GDM1 (cell line): ENCODE data around the gene RASL12.

Source experiments
- DNase-seq: peaks from one replicate; lab custom pipeline; 2025; lab: John Stamatoyannopoulos, UW

The RASL12 gene

DNA sequence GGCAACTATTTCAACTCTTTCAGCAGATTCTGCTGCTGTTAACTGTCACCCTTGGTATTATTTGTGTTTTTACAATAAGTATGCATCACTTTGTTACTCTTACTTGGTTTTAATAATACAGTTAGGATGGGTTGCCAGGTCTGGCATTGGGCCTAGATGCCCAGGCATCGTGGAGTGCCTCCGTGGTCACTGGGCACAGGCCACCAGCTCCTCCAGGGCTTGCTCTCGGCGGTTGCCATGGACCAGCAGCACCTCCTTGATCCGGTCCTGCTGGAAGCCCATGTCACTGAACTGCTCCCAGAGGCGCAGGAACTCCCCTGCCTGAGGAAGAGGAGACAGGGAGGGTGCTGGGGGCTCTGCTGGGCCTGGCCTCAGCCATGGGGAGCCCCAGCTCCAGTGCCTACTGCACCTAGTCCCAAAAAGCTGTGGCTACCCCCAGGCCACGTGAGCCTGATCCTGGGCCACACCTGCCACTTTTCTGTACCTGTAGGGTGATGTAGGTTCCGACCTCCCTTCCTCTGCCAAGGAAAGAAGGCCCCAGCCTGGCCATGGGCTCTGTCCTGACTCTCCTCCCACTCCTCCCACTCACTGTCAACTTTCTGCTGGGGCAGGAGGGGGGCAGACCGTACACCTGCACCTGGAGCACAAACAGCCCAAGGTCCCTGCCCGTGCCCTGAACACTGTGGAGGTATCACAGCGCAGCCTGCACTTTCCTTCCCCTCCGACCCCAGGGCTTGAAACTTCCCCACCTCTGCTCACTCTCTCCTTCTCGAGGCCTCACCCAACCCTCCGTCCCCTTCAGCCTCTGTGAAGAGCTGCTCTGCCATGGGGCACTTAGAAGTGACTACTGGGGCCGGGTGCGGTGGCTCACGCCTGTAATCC, 25.4 kb upstream of the RASL12 start:
- no peak for DNase-seq

DNA sequence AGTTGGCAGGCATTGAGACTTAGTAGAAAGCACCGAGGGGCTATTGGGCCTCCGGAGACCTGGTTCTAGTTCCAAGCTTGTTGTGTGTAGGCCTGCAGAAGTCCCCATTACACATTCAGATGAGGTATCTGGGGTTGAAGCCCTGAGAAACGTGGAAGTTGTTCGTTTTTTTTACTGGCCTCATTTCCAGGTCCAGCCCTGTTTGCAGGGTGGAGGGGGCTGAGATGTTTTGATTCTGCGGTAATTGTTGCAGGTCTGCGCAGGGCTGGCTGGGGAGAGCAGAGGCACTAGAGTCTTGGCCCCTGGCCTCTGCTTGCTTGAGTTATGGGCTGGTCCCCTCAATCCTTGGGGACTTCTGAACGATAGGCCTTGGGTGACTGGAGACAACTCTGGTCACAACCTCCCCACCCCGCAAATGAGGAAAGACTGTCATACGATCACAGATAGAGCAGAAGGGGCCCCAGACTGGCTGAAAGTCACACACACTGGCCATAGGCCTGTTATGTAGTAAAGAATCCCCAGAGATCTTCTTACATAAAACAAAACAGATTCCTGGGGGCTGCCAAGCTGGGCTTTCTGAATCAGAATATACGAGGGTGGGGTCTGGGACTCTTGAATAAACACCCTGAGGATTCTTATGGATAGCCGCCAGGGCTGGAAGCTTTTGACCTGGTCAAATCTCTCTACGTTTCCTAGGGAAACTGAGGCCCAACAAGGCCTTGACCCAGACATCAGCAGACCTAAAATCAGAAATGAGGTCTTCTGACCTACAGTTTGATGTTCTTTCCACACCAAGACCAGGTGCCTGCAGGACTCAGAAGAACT, 24.4 kb upstream of the RASL12 start:
- no peak for DNase-seq

DNA sequence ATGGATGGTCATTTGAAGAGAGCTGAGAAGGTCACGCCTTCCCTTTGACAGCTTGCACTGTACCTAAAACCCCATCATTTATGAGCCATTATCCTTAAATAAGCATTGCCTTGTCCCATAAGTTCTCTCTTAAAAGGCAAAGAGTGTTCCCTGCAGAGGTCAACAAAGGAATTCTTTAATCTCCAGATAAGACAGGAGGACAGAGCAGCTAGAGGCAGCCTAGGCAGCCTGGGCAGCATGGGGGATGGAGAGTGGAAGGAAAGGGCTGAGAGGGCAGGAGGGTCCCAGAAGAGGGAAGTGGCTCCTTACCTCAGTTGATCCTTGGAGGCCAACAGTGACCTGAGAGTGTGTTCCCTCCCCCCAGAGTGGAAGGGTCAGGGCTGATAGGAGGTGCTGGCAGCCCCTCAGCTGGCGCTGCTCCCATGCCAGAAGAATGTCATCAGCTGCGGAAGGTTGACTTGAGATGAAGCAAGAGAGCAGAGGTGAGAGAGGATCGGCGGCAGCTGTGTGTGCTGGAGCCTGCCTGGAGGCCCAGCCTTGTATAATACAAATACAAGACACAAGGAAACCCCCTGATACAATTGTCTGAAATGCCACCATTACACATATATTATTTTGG, 21.5 kb upstream of the RASL12 start:
- no peak for DNase-seq

DNA sequence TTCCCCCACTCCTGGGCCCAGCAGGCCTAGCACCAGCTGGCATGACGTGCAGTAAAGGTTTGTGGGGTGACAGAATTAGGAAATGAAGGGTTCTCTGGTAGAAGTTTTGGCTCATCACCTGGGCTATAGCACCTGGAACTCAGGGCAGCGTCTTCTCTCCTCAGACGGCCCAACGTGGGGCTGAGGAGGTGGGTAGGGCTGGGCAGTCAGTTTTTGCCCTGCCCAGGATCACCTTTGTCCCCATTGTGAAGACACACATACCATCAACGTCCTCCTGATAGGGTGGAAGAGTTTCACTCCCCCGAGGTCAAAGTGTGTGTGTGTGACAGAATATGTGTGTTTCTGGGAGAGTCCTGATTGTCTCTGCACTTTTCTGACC, 20.8 kb upstream of the RASL12 start:
- no peak for DNase-seq

DNA sequence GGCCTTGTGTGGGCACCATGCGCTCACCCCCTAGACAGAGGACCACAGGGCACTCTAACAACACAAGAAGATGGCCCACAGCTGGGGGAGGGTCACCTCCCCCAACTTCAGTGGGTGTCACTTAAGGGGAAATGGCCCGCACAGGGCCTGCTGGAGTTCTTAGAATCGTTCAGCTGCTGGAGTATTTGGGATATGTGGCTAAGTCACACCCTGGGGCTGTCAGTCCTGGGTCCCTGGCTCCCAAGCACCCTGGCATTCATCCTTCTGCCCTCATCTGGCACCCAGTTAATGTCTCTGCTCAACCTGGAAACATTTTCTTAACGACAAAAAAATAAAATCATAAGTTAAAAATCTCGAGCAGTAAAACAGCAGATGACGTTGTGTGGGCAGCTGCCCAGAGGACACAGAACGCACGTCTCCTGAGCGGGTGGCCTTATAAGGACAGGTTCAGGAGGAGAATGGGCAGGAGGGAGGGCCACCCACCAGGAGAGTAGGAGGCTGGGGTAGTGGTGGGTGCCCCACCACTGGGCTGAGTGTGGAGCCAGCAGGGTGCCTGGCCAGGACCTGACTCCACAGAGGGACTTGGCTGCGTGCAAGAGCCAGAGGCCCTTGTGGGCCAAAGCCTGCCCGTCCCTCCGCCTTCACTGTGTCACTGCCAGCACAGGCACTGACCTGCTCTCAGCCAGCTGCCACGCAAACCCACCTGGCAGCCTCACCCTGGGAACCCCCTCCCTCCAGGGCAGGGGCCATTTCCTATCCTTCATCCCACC, 20.3 kb upstream of the RASL12 start:
- no peak for DNase-seq

DNA sequence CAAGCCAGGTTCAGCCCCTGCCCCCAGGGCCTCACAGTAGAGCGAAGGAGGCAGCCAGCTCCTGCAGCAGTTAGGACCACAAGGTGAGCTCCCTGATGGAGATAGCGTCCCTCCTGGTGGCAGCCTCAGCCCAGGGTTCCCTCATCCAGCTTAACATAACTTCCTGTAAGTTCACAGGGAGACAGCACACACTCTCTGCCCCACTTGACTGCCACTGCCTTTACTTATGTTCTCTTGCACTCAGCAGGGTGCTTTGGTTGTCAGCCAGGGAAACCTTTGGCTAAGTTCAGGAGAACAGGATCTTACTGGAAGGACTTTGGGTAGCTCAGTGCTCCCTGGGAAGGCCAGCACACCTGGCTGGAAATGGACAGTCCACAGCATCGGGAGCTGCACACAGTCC, 19.6 kb upstream of the RASL12 start:
- DNase-seq, result no peak

DNA sequence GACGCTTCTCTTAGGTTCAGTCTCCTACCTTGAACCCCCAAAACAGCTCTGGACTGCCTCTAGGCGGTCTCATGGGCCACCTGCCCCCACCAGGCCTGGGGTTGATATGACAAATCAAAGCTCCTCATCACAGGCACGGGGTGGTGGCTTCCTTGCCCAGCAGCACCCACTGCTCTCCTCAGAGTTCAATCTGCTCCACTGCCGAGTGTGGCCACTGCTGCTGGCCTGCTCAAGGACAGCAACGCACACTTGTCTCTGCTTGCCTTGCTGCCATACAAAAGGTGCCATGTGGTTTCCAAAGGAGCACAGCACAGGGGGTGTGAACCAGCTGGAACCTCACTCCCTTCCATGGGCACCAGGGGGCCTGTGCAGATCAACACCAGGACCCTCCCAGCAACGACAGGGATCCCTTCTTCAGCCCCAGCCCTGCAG, 18.9 kb upstream of the RASL12 start:
- DNase-seq, result no peak

DNA sequence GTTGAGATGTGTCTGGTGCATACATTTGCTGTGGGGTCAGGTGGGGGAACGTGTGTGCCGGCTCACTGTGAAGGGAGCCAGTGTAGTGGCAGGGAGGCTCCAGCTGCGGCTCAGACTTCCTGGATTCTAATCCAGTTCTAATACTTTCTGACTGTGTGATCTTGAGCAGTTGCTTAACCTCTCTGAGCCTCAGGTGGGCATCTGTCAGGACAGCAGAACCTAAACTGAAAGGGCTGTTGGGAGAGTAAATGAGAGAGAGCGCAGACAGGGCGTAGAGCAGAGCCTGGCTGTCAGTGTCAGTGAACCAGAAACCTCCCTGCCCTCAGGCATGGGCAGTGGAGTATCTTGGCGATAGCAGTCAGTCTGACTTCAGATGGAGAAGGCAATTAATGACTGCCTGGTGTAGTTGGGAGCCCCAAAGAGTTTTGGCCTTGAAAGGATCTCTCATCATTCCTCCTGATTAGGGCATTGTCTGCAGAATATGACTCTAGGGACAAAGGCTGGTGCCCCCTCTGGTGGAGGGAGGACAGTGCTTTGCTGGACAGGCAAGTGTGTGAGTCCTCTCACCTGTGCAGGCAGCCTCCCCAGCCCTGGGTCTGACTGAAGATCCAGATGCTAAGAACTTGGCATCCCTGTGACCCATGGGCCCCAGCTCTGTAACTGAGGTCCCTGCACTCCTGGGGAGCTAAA, 18.3 kb upstream of the RASL12 start:
- no peak for DNase-seq

DNA sequence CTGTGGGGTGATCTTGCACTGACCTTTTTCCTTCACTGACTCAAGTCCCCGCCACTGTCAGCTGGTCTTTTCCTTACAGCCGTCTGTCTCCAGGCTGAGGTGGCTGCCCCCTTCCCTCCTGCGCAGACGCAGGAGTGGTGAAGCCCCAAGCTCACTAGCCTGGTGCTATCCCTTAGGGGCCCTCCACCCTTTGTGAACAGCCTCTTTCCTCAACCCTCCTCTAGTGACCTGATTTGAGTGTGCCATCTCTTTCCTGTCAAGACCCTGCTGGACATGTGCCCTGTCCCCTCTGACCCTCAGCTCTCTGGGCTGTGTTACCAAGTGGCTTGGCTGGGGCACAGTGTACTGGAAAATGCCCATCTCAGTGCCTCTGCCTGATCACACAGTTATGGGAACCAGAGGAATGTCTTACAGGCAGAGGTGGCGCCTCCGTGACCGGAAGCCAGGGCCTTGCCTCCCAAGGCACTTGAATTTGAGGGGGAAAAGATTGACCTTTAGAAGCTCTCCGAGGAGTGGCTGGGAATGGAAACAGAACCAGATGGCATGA, 17.5 kb upstream of the RASL12 start:
- no peak for DNase-seq

DNA sequence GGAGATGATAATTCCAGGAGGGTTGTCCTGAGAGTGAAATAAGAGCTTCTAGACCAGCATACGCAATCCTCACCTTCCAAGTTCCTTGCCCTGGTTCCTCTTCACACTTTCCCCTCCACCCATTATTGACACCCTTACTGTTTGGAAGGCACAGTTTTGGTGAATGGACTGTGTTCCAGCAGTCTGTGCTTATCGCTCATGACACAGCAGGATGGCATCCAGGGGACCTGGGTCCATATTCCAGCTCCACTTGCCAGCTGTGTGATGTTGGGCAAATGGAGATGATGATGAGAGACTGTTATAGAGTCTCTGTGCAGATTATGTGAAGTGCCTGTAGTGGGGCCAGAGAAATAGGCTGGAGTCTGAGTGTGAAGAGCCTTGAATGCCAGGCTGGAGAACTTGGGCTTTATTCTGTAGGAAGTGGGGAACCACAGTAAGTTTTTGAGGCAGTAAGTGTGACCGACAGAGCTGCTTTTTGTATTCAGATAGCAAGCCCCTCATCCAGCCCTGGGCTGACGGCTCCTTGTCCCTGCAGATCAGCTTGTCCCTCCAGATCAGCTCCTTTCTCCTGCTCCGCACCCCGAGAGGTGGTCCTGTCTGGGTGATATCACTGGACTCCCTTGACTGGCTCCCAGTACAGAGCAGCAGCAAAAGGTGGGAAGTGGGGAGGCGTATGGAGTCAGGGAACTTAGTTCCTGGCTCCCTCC, 16.9 kb upstream of the RASL12 start:
- DNase-seq, result no peak

DNA sequence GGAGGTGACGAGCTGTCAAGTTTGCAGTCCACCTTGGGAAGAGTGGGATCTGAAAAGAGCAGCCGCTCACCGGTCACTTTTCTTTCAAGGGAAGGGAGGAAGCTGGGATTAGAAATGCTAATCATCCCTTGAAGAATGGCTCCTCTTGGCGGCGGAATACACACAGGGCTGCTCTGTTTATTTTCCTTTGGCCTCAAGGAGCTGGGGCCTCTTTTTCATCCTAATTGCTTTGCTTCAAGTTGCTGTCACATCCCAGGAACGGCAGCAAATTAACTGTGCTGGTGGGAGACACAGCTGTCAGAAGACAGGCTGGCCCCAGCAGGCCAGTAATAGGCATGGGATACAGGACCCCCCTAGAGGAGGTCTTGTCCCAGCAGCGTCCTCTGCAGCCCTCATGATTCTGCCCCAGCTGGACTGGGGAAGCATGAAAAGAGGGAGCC, 15.5 kb upstream of the RASL12 start:
- DNase-seq, result no peak

DNA sequence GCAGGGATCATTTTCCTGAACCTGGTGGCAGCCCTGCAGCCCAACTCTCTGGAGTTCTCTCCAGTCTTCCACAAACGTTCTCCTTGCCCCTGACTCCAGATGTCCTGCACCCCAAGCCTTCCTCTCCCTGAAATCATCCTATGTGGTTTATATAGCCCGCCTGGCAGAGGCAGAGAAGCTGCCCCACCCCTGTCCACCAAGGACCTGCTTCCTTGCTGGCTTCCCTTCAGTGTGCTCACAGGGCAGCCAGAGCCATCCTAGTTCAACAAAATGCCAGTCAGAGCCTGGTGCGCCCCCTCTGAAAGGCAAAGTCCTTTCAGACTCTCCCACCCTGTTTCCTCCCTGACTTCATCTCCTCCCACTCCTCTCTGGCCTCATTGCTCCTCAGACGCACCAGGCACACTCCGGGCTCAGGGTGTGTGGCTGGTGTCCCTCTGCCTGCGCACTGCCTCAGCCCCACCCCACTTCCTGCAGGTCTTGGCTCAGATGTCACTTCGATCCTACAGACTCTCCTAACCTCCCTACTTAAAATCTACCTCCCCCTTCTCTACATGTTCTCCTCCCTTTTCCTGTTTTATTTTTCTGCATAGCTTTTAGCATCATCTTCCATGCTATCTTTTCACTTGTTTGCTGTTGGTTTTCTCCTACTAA, 14.6 kb upstream of the RASL12 start:
- peak; percentile 29 for DNase-seq

DNA sequence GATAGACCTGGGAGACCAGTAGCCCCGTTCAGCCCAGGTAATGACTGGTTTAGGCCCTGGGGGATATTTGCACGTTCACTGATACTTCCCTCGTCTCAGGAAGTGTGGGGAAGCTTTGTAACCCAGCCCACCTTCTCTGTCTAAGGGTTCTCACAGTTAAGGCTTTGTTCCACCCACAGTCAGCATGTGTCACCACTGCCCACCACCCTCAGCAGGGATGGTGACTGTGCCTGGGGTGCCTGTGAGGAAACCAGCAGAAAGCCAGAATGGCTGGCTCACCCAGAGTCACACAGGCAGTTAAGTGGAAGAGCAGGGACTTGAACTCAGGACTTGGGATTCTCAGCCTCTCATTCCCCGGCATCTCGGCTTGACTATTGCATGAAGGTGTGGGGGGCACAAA, 14.0 kb upstream of the RASL12 start:
- no peak for DNase-seq

DNA sequence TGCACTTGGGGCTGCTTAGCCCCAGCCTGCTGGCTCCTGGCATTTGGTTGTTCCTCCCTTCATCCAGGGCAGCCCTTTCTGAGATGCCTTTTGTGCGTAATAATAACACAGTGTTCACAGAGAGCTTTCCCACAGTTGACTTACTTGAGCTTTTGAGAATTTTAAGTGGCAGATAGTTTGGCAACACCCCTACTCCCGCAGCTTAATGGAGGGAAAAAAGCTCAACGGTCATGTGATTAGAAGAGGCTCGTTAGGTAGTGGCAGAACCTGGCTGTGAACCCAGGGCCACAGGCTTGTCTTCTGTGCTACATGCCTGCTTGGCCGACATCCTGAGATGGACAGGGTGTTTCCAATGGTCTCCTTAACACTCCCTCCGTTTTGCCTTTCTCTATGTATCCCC, 13.5 kb upstream of the RASL12 start:
- DNase-seq, result no peak

DNA sequence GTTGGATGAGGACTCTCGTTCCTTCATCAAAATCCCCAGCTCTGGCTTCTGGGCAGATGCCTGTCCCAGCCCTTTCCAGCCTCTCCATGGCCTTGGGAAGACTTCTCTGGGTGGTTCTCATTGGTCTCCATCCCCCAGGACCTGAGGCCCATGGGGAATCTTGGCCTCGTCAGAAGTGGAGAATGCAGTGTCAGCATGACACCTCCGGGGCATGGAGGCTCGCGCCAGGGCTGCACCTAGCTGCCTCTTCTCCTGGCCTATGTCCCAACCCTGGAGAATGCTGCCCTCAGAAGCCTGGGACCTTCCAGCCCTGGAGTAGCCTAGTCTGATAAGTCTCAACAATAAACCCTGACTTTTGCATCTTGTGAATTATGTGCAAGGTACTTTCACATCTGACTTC, 11.8 kb upstream of the RASL12 start:
- no peak for DNase-seq

DNA sequence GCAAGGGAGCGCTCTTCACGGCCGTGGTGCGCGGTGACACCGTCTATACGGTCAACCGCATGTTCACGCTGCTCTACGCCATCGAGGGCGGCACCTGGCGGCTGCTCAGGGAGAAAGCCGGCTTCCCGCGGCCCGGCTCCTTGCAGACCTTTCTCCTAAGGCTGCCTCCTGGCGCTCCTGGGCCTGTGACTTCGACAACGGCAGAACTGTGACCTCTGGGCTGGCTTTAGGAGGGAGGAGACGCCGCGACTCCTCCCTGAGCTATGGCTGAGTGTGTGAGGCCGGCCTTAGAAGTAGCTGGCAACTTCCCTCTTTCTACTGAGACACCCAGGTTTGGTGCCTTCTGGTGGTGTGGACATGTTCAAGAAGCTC, 10.2 kb upstream of the RASL12 start:
- no peak for DNase-seq

DNA sequence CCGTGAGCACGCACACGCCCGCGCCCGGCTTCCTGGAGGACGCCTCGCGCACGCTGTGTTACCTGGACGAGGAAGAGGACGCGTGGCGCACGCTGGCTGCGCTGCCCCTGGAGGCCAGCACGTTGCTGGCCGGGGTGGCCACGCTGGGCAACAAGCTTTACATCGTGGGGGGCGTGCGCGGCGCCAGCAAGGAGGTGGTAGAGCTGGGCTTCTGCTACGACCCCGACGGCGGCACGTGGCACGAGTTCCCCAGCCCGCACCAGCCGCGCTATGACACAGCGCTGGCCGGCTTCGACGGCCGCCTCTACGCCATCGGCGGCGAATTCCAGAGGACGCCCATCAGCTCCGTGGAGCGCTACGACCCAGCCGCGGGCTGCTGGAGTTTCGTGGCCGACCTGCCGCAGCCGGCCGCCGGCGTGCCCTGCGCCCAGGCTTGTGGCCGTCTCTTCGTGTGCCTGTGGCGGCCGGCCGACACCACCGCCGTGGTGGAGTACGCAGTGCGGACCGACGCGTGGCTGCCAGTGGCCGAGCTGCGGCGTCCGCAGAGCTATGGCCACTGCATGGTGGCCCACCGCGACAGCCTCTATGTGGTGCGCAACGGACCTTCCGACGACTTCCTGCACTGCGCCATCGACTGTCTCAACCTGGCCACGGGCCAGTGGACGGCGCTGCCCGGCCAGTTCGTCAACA, 9.6 kb upstream of the RASL12 start:
- DNase-seq, result no peak

DNA sequence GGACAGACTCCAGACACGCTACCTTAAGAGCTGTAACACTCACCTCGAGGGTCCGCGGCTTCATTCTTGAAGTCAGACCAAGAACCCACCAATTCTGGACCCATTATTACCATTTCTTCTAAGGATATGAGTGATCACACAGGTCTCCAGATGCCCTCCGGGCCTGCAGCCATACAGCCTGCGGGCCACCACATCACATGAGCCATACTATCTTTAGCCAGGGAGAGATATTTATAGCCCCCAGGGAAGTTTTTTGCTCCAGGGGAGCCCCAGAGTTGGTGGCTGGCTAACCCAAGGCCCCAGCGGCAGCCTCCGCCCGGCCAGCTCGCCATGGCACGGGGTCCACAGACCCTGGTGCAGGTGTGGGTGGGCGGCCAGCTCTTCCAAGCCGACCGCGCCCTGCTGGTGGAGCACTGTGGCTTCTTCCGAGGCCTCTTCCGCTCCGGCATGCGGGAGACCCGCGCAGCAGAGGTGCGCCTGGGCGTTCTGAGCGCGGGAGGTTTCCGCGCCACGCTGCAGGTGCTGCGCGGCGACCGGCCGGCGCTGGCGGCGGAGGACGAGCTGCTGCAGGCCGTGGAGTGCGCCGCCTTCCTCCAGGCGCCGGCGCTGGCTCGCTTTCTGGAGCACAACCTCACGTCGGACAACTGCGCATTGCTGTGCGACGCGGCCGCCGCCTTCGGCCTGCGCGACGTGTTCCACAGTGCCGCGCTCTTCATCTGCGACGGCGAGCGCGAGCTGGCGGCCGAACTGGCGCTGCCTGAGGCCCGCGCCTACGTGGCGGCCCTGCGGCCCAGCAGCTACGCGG, 8.9 kb upstream of the RASL12 start, which contains the start of gene KBTBD13:
Gene KBTBD13 (plus strand): TSS at position 261 of the 805 bp plus-strand sequence. CDS start 70 bp downstream, at position 331.
- DNase-seq, result no peak
